ENCODE results near the gene CABLES2.

- TF ChIP-seq, protein P1, sequence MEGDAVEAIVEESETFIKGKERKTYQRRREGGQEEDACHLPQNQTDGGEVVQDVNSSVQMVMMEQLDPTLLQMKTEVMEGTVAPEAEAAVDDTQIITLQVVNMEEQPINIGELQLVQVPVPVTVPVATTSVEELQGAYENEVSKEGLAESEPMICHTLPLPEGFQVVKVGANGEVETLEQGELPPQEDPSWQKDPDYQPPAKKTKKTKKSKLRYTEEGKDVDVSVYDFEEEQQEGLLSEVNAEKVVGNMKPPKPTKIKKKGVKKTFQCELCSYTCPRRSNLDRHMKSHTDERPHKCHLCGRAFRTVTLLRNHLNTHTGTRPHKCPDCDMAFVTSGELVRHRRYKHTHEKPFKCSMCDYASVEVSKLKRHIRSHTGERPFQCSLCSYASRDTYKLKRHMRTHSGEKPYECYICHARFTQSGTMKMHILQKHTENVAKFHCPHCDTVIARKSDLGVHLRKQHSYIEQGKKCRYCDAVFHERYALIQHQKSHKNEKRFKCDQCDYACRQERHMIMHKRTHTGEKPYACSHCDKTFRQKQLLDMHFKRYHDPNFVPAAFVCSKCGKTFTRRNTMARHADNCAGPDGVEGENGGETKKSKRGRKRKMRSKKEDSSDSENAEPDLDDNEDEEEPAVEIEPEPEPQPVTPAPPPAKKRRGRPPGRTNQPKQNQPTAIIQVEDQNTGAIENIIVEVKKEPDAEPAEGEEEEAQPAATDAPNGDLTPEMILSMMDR (IDR thresholded peaks at IDR 0.05; ENCODE audit: extremely low read depth in 1 of 2, insufficient read depth in 1 of 2, low read depth in 1 of 2, low read length in 2 of 2) = no peak
- TF ChIP-seq POLR2AphosphoS5 (IDR thresholded peaks at IDR 0.05; ENCODE audit: insufficient read depth, low read depth, low read length) (no peak), POLR2A (IDR thresholded peaks at IDR 0.05; ENCODE audit: low read depth, low read length) (no peak), EZH2 (IDR thresholded peaks at IDR 0.05; ENCODE audit: borderline replicate concordance, low read depth, low read length, severe bottlenecking) (no peak), GATA2 (IDR thresholded peaks at IDR 0.05; ENCODE audit: insufficient read depth, insufficient read length, low read depth, low read length) (no peak), MYC (IDR thresholded peaks at IDR 0.05; ENCODE audit: low read depth, low read length) (no peak)
- TF ChIP-seq, protein P2, sequence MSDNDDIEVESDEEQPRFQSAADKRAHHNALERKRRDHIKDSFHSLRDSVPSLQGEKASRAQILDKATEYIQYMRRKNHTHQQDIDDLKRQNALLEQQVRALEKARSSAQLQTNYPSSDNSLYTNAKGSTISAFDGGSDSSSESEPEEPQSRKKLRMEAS (IDR thresholded peaks at IDR 0.05; ENCODE audit: insufficient read depth, insufficient read length) = no peak
These were observed 18.4 kb upstream of the CABLES2 start for GRCh38 chr20:62425281-62426058.
